Measurements from ENCODE around the gene ESR1. TPM values are rescaled to one million over a fixed set of nuclear protein-coding genes. Genes with fewer than 3 reads are reported as not detected.

The ESR1 gene
- total RNA-seq, 1 experiment from 2014 or later, result 0.98 TPM

DNA sequence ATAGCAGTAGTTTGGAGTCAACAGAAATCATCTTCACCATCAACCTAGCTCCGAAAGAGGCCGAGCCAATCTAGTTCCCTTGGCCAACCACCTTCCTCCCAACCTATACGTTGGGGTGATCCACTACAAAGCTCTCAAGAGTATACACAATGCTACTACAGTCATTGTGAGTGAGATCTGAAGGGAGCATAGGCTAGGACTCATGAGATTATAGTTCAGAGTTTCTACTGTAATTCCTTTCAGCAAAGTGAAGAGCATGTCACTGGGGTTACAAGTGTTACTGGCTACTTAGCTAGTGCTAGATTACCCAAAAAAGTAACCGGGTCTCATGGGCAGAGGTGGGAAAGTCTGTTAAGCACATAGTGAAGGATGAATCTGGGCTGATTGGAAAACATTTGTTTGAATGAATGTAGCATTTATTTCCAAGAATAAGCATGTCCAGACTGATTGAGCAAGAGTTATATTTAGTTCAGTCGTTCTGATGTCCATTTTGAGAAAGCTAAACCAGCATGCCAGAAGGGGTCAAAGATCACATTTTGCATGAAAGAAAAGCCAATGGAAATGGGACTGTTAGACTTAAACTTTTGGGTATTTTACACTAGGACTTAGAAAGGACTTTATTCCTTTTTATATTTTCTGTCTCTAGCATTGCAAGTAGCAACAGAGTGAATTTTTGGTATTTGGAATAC, 10.5 kb upstream of the ESR1 start:
- ChIA-PET POLR2A (no interaction called here), CTCF (no interaction called here)
- Mint-ChIP-seq H3K36me3 (no peaks in the 10 kb centered on the region), H3K4me1 (peaks cover 6% of the 10 kb centered on the region; the same call in 1 of the 2 replicates), H3K9me3 (0 out of 2 replicates have a peak, but pooled peaks cover 5% of the 10 kb centered on the region), H3K27me3 (ENCODE audit: low read depth) (no peaks in the 10 kb centered on the region), H3K4me3 (no peak overlapping the region), H3K27ac (no peak overlapping the region)
- DNase-seq (ENCODE audit: low spot score), result no peak
- TF ChIP-seq SP1 (CRISPR knock-in tag; conservative IDR thresholded peaks at IDR 0.05) (no peak), MYBL2 (CRISPR knock-in tag; IDR thresholded peaks at IDR 0.05) (no peak), MAX (CRISPR knock-in tag; IDR thresholded peaks at IDR 0.05) (no peak), CBFB (CRISPR knock-in tag; IDR thresholded peaks at IDR 0.05; ENCODE audit: low read depth) (no peak), ZNF232 (CRISPR knock-in tag; IDR thresholded peaks at IDR 0.05) (no peak), SOX15 (CRISPR knock-in tag; IDR thresholded peaks at IDR 0.05) (no peak), PRRX2 (CRISPR knock-in tag; IDR thresholded peaks at IDR 0.05) (no peak)
- TF ChIP-seq, protein P1, sequence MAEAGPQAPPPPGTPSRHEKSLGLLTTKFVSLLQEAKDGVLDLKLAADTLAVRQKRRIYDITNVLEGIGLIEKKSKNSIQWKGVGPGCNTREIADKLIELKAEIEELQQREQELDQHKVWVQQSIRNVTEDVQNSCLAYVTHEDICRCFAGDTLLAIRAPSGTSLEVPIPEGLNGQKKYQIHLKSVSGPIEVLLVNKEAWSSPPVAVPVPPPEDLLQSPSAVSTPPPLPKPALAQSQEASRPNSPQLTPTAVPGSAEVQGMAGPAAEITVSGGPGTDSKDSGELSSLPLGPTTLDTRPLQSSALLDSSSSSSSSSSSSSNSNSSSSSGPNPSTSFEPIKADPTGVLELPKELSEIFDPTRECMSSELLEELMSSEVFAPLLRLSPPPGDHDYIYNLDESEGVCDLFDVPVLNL (CRISPR knock-in tag; IDR thresholded peaks at IDR 0.05; ENCODE audit: borderline replicate concordance, low read depth), result no peak
- TF ChIP-seq, protein P2, sequence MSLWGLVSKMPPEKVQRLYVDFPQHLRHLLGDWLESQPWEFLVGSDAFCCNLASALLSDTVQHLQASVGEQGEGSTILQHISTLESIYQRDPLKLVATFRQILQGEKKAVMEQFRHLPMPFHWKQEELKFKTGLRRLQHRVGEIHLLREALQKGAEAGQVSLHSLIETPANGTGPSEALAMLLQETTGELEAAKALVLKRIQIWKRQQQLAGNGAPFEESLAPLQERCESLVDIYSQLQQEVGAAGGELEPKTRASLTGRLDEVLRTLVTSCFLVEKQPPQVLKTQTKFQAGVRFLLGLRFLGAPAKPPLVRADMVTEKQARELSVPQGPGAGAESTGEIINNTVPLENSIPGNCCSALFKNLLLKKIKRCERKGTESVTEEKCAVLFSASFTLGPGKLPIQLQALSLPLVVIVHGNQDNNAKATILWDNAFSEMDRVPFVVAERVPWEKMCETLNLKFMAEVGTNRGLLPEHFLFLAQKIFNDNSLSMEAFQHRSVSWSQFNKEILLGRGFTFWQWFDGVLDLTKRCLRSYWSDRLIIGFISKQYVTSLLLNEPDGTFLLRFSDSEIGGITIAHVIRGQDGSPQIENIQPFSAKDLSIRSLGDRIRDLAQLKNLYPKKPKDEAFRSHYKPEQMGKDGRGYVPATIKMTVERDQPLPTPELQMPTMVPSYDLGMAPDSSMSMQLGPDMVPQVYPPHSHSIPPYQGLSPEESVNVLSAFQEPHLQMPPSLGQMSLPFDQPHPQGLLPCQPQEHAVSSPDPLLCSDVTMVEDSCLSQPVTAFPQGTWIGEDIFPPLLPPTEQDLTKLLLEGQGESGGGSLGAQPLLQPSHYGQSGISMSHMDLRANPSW (CRISPR knock-in tag; conservative IDR thresholded peaks at IDR 0.05; ENCODE audit: low read depth), result no peak
- ATAC-seq, result no peak

DNA sequence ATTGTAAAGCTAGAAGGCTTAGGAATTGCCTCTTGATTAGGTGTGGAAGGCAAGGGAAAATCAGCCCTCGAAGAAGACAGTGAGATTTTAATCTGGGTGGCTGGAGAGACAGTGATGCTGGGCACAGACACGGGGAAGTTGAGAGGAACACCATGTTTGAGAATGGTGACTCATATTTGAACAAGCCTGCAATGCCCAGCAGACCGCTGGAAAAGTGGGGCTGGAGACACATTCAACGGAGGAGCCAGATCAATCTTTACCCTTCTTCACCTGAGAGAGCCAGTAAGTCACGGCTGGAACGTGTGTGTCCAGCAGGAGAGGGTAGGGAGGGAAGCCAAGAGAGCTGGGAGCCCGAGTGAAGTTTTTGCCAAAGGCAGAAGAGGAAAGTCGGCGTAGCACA, 3.7 kb upstream of the ESR1 start:
- H3K4me3 Mint-ChIP-seq, result no peak overlapping the region
- peaks cover 32% of the 10 kb centered on the region for H3K27me3 Mint-ChIP-seq (ENCODE audit: low read depth)
- no peaks in the 10 kb centered on the region for H3K9me3 Mint-ChIP-seq
- DNase-seq (ENCODE audit: low spot score) (no peak), ATAC-seq (no peak)
- ChIA-PET POLR2A (interaction anchor here (0.5 kb wide), 1 partner anchor 31 kb away, joined by 3 read pairs; no protein-coding TSS in a partner anchor), CTCF (interaction anchor here (0.9 kb wide), 1 partner anchor 38 kb away, joined by 3 read pairs; no protein-coding TSS in a partner anchor)
- H3K4me1 Mint-ChIP-seq, result peaks cover 21% of the 10 kb centered on the region
- H3K36me3 Mint-ChIP-seq, result no peaks in the 10 kb centered on the region
- no peak overlapping the region for H3K27ac Mint-ChIP-seq
- TF ChIP-seq, protein P3, sequence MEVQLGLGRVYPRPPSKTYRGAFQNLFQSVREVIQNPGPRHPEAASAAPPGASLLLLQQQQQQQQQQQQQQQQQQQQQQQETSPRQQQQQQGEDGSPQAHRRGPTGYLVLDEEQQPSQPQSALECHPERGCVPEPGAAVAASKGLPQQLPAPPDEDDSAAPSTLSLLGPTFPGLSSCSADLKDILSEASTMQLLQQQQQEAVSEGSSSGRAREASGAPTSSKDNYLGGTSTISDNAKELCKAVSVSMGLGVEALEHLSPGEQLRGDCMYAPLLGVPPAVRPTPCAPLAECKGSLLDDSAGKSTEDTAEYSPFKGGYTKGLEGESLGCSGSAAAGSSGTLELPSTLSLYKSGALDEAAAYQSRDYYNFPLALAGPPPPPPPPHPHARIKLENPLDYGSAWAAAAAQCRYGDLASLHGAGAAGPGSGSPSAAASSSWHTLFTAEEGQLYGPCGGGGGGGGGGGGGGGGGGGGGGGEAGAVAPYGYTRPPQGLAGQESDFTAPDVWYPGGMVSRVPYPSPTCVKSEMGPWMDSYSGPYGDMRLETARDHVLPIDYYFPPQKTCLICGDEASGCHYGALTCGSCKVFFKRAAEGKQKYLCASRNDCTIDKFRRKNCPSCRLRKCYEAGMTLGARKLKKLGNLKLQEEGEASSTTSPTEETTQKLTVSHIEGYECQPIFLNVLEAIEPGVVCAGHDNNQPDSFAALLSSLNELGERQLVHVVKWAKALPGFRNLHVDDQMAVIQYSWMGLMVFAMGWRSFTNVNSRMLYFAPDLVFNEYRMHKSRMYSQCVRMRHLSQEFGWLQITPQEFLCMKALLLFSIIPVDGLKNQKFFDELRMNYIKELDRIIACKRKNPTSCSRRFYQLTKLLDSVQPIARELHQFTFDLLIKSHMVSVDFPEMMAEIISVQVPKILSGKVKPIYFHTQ (CRISPR knock-in tag; IDR thresholded peaks at IDR 0.05), result no peak
- TF ChIP-seq CTCF (IDR thresholded peaks at IDR 0.05), result no peak
- no peak for TF ChIP-seq MAX (CRISPR knock-in tag; IDR thresholded peaks at IDR 0.05)
- TF ChIP-seq IRF1 (CRISPR knock-in tag; IDR thresholded peaks at IDR 0.05), result no peak
- TF ChIP-seq, protein P4, sequence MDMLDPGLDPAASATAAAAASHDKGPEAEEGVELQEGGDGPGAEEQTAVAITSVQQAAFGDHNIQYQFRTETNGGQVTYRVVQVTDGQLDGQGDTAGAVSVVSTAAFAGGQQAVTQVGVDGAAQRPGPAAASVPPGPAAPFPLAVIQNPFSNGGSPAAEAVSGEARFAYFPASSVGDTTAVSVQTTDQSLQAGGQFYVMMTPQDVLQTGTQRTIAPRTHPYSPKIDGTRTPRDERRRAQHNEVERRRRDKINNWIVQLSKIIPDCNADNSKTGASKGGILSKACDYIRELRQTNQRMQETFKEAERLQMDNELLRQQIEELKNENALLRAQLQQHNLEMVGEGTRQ (CRISPR knock-in tag; IDR thresholded peaks at IDR 0.05), result no peak
- no peak for TF ChIP-seq TCF7 (CRISPR knock-in tag; IDR thresholded peaks at IDR 0.05; ENCODE audit: low read depth)
- no peak for TF ChIP-seq KAT7 (CRISPR knock-in tag; IDR thresholded peaks at IDR 0.05; ENCODE audit: borderline replicate concordance)
- TF ChIP-seq HMGA2 (CRISPR knock-in tag; IDR thresholded peaks at IDR 0.05), result no peak
- no peak for TF ChIP-seq PREB (CRISPR knock-in tag; IDR thresholded peaks at IDR 0.05; ENCODE audit: borderline replicate concordance)
- TF ChIP-seq ATF1 (CRISPR knock-in tag; IDR thresholded peaks at IDR 0.05), result no peak
- TF ChIP-seq, protein P5, sequence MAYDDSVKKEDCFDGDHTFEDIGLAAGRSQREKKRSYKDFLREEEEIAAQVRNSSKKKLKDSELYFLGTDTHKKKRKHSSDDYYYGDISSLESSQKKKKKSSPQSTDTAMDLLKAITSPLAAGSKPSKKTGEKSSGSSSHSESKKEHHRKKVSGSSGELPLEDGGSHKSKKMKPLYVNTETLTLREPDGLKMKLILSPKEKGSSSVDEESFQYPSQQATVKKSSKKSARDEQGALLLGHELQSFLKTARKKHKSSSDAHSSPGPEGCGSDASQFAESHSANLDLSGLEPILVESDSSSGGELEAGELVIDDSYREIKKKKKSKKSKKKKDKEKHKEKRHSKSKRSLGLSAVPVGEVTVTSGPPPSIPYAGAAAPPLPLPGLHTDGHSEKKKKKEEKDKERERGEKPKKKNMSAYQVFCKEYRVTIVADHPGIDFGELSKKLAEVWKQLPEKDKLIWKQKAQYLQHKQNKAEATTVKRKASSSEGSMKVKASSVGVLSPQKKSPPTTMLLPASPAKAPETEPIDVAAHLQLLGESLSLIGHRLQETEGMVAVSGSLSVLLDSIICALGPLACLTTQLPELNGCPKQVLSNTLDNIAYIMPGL (CRISPR knock-in tag; IDR thresholded peaks at IDR 0.05), result no peak
